Liver (tissue), 3 donors: ENCODE measurements around the gene SLC17A3.
A peak's percentile ranks its signal among the peaks of the same experiment; 100 is the strongest.

ENCODE experiments used
- ATF3 ChIP-seq: IDR thresholded peaks from 2 replicates; pipeline ENCODE4 v1.6.1; 2016; ENCODE audit warnings: antibody characterized with exemption
- TAF1 ChIP-seq: conservative IDR thresholded peaks from 2 replicates; pipeline ENCODE4 v1.6.1; 2016; ENCODE audit warnings: antibody characterized with exemption, mild to moderate bottlenecking
- YY1 ChIP-seq: IDR thresholded peaks from 2 replicates; pipeline ENCODE4 v1.6.1; 2016; ENCODE audit warnings: antibody characterized with exemption, mild to moderate bottlenecking
- TF ChIP-seq, protein P1 (sequence below): fragments of 150-350 bp; IDR thresholded peaks from 2 replicates; pipeline ENCODE4 v1.5.1; 2017; ENCODE audit warnings: improper control_type of control experiment, low read depth, low read length; ENCODE audit not compliant: missing input control
- TF ChIP-seq, protein P2 (sequence below): IDR thresholded peaks from 2 replicates; pipeline ENCODE4 v1.6.1; 2016; ENCODE audit warnings: antibody characterized with exemption, mild to moderate bottlenecking
- donor health status: healthy.
- donor health status: healthy.

DNA sequence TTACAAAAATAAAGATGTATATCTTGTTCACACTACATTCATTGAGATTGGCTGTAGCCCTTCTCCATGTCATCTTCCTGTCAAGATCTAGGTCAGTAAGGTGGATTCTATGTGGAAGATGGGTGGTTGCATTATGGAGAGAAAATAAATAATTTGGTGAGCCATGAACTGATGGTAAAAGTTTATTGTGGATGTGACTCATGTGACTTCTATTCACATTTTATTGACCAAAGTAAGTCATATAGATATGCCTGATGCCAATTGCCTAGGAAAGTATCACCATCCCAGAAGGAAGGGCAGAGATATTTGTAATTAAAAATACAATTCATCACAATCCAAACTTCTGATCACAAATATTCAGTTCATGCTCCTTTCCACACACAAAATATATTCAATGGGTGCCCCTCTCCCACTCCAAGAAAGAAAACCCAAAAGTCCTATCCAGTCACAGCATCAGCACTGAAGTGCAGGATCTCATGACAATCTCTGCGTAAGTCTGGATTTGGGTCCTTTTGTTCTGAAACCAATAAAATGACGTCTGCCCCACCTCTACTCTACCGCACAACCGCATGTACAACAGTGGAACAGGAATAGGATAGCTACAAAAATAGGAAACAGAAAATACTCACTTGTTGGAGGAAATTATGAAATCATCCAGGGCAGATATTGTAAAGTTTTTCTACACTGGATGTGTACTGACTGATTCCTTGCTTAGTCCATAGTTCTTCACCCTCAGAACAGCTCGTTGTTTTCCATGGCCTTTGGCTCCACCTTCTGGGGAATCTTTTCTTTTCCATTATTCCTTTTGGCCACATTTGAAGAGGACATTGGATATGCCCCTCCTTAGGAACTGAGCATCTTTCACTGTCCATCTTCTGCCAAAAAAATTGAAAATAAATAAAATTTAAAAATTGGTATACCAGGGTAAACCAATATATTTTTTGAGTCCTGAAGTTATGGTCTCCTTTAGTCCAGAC lies 16.1 kb upstream of the SLC17A3 start:
- TF ChIP-seq, protein P1, sequence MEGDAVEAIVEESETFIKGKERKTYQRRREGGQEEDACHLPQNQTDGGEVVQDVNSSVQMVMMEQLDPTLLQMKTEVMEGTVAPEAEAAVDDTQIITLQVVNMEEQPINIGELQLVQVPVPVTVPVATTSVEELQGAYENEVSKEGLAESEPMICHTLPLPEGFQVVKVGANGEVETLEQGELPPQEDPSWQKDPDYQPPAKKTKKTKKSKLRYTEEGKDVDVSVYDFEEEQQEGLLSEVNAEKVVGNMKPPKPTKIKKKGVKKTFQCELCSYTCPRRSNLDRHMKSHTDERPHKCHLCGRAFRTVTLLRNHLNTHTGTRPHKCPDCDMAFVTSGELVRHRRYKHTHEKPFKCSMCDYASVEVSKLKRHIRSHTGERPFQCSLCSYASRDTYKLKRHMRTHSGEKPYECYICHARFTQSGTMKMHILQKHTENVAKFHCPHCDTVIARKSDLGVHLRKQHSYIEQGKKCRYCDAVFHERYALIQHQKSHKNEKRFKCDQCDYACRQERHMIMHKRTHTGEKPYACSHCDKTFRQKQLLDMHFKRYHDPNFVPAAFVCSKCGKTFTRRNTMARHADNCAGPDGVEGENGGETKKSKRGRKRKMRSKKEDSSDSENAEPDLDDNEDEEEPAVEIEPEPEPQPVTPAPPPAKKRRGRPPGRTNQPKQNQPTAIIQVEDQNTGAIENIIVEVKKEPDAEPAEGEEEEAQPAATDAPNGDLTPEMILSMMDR = peak; percentile 65
- TF ChIP-seq ATF3 (no peak), TAF1 (no peak), YY1 (no peak)
- TF ChIP-seq, protein P2, sequence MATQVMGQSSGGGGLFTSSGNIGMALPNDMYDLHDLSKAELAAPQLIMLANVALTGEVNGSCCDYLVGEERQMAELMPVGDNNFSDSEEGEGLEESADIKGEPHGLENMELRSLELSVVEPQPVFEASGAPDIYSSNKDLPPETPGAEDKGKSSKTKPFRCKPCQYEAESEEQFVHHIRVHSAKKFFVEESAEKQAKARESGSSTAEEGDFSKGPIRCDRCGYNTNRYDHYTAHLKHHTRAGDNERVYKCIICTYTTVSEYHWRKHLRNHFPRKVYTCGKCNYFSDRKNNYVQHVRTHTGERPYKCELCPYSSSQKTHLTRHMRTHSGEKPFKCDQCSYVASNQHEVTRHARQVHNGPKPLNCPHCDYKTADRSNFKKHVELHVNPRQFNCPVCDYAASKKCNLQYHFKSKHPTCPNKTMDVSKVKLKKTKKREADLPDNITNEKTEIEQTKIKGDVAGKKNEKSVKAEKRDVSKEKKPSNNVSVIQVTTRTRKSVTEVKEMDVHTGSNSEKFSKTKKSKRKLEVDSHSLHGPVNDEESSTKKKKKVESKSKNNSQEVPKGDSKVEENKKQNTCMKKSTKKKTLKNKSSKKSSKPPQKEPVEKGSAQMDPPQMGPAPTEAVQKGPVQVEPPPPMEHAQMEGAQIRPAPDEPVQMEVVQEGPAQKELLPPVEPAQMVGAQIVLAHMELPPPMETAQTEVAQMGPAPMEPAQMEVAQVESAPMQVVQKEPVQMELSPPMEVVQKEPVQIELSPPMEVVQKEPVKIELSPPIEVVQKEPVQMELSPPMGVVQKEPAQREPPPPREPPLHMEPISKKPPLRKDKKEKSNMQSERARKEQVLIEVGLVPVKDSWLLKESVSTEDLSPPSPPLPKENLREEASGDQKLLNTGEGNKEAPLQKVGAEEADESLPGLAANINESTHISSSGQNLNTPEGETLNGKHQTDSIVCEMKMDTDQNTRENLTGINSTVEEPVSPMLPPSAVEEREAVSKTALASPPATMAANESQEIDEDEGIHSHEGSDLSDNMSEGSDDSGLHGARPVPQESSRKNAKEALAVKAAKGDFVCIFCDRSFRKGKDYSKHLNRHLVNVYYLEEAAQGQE = no peak
